Measurements from ENCODE around the gene TPD52L2. TPM values are rescaled to one million over a fixed set of nuclear protein-coding genes. Genes with fewer than 3 reads are reported as not detected.

TPD52L2 gene
- total RNA-seq, 1 experiment from 2014 or later = 293 TPM

DNA sequence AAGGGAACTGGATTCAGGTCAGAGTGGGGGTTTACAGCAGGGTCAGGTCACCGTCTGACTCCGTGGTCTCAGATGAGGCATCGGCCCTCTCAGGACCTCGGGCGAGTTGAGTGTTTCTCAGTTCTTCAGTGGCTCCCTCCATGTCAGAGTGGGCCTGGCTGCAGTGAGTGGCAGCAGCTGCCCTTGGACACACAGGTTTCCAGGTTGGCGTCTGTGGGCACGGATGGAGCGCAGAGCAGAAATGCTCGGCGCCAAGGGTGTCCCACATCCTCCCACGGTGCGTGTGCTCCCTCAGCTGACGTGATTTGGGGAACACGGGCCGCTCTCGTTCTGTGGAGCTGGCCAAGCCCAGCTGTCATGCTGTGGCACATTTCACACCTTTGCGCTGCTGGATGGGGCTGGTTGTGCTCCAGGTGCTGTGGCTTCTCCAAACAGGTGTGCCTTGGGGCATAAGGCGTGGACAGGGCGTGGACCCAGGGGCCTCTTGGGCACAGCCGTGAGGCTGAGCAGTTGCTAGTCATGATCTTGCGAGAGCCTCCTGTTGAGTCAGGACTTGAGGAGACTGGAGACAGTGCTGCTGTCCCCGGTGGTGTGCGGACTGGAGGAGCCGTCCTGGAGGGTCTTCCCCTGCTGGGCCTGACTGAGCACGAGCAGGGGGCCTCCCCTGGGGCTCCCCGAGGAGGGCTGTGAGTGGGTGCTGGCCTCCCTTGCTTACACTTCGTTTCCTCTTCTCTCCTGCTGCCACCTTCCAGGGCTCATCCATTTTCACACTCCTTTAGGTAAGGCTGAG is 20.4 kb downstream of the TPD52L2 start:
- intact Hi-C loops (cut with micrococcal nuclease; ENCODE audit: unreplicated experiment) = no loop called here

GRCh38 chr20:63886054-63886419 is 21.0 kb downstream of the TPD52L2 start:
- H3K4me3 Mint-ChIP-seq (ENCODE audit: unreplicated experiment) = no peak overlapping the region
- no peaks in the 10 kb centered on the region for H3K9me3 ChIP-seq
- peaks cover 25% of the 10 kb centered on the region for H3K36me3 ChIP-seq (ENCODE audit: control insufficient read depth, insufficient read depth, low read length)
- POLR2A ChIA-PET = no interaction called here
- TF ChIP-seq CTCF (IDR thresholded peaks at IDR 0.05; ENCODE audit: insufficient read depth in 1 of 2, low read depth in 1 of 2, low read length in 1 of 2, severe bottlenecking in 1 of 2, unreplicated experiment in 1 of 2) = no peak
- intact Hi-C loops (cut with micrococcal nuclease; ENCODE audit: unreplicated experiment) = no loop called here
- no peak overlapping the region for H3K27ac Mint-ChIP-seq (ENCODE audit: unreplicated experiment)
- CTCF ChIA-PET = no interaction called here
- no peaks in the 10 kb centered on the region for H3K27me3 ChIP-seq (replicated peaks; ENCODE audit: control insufficient read depth, insufficient read depth, low read length)
- no peak for DNase-seq
- no peaks in the 10 kb centered on the region for H3K4me1 Mint-ChIP-seq (ENCODE audit: low read depth, unreplicated experiment)
- H3K36me3 Mint-ChIP-seq (ENCODE audit: insufficient read depth, unreplicated experiment) = peaks cover 97% of the 10 kb centered on the region
- no peaks in the 10 kb centered on the region for H3K9me3 Mint-ChIP-seq (ENCODE audit: unreplicated experiment)
- H3K4me1 ChIP-seq = peaks cover 12% of the 10 kb centered on the region; the same call in 1 of the 2 replicates
- BruUV-seq (replicated peaks) = no TSS peak
- no peak overlapping the region for H3K4me3 ChIP-seq (ENCODE audit: low read depth, low read length)
- H3K27me3 Mint-ChIP-seq (ENCODE audit: insufficient read depth, unreplicated experiment) = no peaks in the 10 kb centered on the region

More for the DNA sequence above, 20.4 kb downstream of the TPD52L2 start:
- Mint-ChIP-seq H3K27ac (ENCODE audit: unreplicated experiment) (no peak overlapping the region), H3K36me3 (ENCODE audit: insufficient read depth, unreplicated experiment) (peaks cover 97% of the 10 kb centered on the region), H3K9me3 (ENCODE audit: unreplicated experiment) (no peaks in the 10 kb centered on the region), H3K27me3 (ENCODE audit: insufficient read depth, unreplicated experiment) (no peaks in the 10 kb centered on the region), H3K4me1 (ENCODE audit: low read depth, unreplicated experiment) (no peaks in the 10 kb centered on the region), H3K4me3 (ENCODE audit: unreplicated experiment) (no peak overlapping the region)
- Histone ChIP-seq H3K27me3 (replicated peaks; ENCODE audit: control insufficient read depth, insufficient read depth, low read length) (no peaks in the 10 kb centered on the region), H3K4me1 (peaks cover 12% of the 10 kb centered on the region; the same call in 1 of the 2 replicates), H3K9me3 (no peaks in the 10 kb centered on the region), H3K4me3 (ENCODE audit: low read depth, low read length) (no peak overlapping the region), H3K36me3 (ENCODE audit: control insufficient read depth, insufficient read depth, low read length) (peaks cover 23% of the 10 kb centered on the region)
- ChIA-PET POLR2A (no interaction called here), CTCF (no interaction called here)
- peak in 1 of 2 experiments; percentile 47 for DNase-seq
- no peak for TF ChIP-seq CTCF (IDR thresholded peaks at IDR 0.05; ENCODE audit: insufficient read depth in 1 of 2, low read depth in 1 of 2, low read length in 1 of 2, severe bottlenecking in 1 of 2, unreplicated experiment in 1 of 2)
- BruUV-seq (replicated peaks) = no TSS peak

- Histone ChIP-seq H3K27me3 (replicated peaks; ENCODE audit: control insufficient read depth, insufficient read depth, low read length) (no peaks in the 10 kb centered on the region), H3K4me1 (peaks cover 12% of the 10 kb centered on the region; the same call in 1 of the 2 replicates), H3K36me3 (ENCODE audit: control insufficient read depth, insufficient read depth, low read length) (peaks cover 25% of the 10 kb centered on the region), H3K4me3 (ENCODE audit: low read depth, low read length) (no peak overlapping the region), H3K9me3 (no peaks in the 10 kb centered on the region)
- no peaks in the 10 kb centered on the region for H3K9me3 Mint-ChIP-seq (ENCODE audit: unreplicated experiment)
- intact Hi-C loops (cut with micrococcal nuclease; ENCODE audit: unreplicated experiment) = no loop called here
- peak overlapping the region; percentile 65 for H3K27ac Mint-ChIP-seq (ENCODE audit: unreplicated experiment)
- peaks cover 97% of the 10 kb centered on the region for H3K36me3 Mint-ChIP-seq (ENCODE audit: insufficient read depth, unreplicated experiment)
- no peak for DNase-seq
- H3K27me3 Mint-ChIP-seq (ENCODE audit: insufficient read depth, unreplicated experiment) = no peaks in the 10 kb centered on the region
- no TSS peak for BruUV-seq (replicated peaks)
- POLR2A ChIA-PET = interaction anchor here (1.5 kb wide), 1 partner anchor 22 kb away, joined by 7 read pairs; the partner anchor contains the start of gene TPD52L2
- no peaks in the 10 kb centered on the region for H3K4me1 Mint-ChIP-seq (ENCODE audit: low read depth, unreplicated experiment)
- TF ChIP-seq CTCF (IDR thresholded peaks at IDR 0.05; ENCODE audit: insufficient read depth in 1 of 2, low read depth in 1 of 2, low read length in 1 of 2, severe bottlenecking in 1 of 2, unreplicated experiment in 1 of 2) = no peak
- no peak overlapping the region for H3K4me3 Mint-ChIP-seq (ENCODE audit: unreplicated experiment)
- CTCF ChIA-PET = no interaction called here
Measured at GRCh38 chr20:63886921-63887320, 21.9 kb downstream of the TPD52L2 start.
